HG02970 (cell line): ENCODE results near the gene OR6X1.
A peak's percentile ranks its signal among the peaks of the same experiment; 100 is the strongest.
"Not testable (repeated sequence)": the region's sequence is repeated elsewhere in the genome, so short reads cannot be mapped to it uniquely, and the experiment has no call there.

Experiments used
- ATAC-seq: cut with Tn5 transposase; IDR thresholded peaks from one replicate; pipeline ENCODE4 v1.9.1; 2021; ENCODE audit warnings: mild to moderate bottlenecking, moderate library complexity, moderate number of reproducible peaks; ENCODE audit not compliant: unreplicated experiment, low FRiP score

The OR6X1 gene

GRCh38 chr11:123755813-123756212 lies 1.5 kb upstream of the OR6X1 start:
- no peak for ATAC-seq

- ATAC-seq = no peak
Measured at GRCh38 chr11:123755344-123755743, 1.0 kb upstream of the OR6X1 start.

- no peak for ATAC-seq
Measured at GRCh38 chr11:123753110-123753509, 1.2 kb downstream of the OR6X1 start.

DNA sequence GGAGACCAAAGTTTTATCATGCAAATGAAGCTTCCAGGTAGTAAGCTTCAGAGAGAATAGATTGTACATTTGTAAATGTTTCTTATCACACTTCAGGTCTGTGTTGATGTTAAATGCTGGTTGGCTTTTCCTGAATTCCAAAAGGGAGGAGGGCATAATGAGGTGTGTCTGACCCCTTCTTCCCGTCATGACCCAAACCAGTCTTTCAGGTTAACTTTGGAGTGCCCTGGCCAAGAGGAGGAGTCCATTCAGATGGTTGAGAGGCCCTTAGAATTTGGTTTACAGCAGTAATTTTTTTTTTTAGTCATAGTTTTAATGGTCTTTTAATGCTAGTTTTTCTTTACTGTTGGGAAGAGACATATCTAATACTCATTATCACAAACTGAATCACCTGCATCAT lies 2.5 kb downstream of the OR6X1 start:
- ATAC-seq = no peak

DNA sequence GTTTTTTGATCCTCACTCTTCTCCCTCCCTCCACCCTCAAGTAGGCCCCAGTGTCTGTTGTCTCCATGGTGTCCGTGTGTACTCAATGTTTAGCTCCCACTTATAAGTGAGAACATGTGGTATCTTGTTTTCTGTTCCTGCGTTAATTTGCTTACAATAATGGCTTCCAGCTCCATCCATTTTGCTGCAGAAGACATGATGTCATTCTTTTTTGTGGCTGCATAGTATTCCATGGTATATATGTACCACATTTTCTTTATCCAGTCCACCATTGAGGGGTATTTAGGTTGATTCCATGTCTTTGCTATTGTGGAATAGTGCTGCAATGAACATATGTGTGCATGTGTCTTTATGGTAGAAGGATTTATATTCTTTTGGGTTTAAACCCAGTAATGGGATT lies 6.0 kb downstream of the OR6X1 start:
- ATAC-seq = not testable (repeated sequence)

DNA sequence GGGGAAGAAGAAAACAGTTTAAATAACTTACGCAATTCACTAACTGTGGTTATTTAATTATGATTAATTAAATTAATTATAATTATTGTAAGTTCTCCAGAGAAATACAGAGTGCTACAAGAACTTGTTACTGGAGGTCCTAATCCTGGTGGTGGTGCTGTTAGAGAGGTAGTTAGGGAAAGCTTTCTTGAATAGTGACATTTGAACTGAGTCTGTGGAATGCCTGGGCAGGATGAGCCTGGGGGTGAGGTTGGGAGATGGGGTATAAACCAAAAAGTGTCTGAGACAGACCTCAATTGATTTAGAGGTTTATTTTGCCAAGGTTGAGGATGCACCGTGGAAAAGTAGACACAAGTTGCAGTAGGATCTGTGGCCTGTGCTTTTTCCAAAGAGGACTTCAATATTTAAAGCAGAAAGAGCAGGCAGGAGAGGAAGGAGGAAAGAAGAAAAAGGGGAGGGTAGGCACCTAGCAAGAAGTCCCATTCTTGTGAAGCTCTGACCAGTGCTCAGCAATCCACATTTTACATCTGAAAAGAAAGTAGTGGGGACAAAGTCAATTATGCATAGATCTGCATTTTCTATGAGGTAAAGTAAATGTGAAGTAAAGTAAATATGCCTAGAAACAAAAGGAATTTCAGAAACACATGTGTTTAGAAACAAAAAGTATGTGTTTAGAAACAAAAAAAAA lies 8.4 kb downstream of the OR6X1 start:
- ATAC-seq = no peak

- ATAC-seq = no peak
Measured at GRCh38 chr11:123742724-123743120, 11.6 kb downstream of the OR6X1 start.

DNA sequence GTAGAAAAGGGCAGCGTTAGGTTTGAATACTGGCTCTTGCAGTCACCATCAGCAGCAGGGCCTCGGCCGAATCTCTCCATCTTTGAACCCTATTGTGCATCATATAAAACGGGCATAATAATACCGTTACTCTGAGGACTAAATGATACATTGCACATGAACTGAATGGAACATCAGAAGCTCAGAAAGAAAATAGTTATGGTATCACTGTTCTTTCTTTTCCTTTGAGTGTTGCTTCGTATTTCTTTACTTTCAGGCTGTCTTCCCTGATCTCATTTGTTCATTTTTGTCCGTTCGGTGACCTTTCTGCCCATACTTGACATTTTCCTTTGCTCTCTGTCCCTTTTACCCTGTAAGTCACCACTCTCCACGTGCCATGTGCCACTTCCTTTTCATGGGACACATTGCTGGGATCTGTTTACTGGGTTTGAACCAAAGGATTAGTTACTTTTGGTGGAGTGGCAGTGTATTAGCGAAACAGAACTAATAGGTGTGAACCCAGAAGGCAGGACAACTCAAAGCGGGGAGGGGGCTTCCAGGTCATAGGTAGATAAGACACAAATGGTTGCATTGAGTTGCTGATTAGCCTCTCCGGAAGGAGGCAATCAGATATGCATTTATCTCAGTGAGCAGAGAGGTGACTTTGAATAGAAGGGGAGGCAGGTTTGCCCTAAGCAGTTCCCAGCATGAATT lies 12.1 kb downstream of the OR6X1 start:
- ATAC-seq = no peak

DNA sequence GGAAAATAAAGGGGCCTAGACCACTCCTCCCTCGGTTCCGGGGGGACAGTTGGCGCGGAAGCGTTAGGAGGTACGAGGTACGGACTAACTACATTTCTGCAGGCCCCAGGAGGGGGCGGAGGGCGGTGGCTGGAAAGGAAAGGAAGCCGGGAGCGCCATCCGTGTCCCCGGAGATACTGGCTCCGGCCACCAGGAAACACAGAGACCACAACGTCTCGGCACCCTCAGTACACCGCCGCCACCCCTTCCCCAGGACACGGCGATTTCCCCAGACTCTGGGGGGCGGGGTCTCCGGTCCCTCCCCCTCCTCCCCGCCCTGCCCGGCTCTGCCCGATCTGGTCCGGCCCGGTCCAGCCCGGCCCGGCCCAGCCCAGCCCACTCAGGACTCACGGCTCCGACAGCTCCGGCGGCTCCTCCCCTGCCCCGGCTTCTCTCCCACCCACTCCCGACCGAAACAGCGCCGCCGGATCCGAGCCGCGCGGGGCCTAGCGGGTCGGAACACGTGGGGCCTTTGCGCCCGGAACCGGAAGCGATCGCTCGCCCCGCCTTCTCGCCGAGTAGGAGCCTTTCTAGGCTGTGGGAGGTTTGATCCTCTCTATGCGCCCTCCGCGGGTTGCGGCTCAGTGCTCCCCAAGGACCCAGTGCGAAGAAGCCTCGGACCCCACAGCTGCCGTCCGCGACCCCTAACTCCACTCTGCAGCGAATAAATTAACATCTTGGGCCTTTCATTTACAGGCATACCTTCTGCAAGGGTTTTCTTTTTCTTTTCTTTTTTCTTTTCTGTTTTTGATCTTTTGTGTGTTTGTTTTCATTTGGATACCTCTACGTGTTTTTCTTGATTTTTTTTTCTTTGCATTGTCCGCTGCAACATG lies 12.9 kb downstream of the OR6X1 start, which contains the start of gene ZNF202:
Gene ZNF202, minus strand, starts transcription at position 502 of the 872 bp plus-strand sequence. CDS start 10,772 bp downstream, outside the sequence.
- ATAC-seq = peak; percentile 100

GRCh38 chr11:123740787-123741158 lies 13.5 kb downstream of the OR6X1 start:
- no peak for ATAC-seq

DNA sequence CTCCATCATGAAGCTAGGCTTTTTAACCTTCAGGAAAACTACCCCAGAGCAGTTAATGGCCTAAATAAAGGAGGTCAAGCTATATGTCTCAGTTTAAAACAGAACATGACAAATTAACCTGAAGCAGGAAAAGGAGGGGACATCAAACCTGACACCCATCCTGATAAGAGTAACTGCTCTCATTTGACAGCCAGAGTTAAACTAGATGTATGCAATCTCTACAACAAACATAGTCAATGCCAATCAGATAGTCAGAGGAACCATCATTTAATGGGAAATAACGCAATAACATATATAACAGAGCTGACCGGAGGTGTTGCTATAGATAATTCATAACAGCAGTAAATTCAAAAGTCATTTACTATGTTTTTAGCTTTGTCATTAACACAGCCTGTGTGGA lies 15.9 kb downstream of the OR6X1 start:
- no peak for ATAC-seq

DNA sequence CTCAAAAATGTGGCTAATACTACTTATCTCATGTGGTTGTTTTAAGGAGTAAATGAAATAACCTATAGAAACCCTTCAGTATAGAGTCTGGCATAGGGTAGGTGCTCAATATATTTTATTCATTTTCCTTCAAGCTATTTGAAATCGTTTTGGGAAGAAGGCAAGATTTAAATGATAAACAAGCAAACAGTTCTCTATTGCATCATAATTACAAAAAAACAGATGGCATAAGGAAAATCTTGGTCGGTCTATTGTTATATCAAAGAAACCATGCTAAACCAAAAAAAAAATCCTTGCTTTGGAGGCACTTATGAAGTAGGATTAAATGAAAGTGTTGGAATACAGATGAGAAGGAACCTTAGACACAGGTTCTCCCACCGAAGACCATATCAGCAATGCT lies 17.5 kb downstream of the OR6X1 start:
- ATAC-seq = no peak

- no peak for ATAC-seq
Measured at GRCh38 chr11:123729602-123730001, 24.7 kb downstream of the OR6X1 start.

GRCh38 chr11:123725995-123726655 lies 28.2 kb downstream of the OR6X1 start:
- ATAC-seq = no peak

DNA sequence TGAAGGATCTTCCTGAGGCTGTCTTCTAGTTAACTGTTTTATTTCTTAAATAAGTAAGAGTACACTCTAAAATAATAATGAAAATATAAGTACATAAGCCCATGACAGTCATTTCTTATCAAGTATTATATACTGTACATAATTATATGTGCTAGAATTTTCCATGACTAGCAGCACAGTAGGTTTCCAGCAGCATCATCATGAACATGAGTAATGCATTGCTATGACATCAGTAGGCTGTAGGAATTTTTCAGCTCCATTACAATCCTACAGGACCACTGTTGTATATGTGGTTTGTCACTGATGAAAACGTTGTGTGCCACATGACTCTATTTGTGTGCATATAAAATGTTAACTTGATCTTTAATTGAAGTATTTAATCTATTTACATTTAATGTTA lies 34.9 kb downstream of the OR6X1 start:
- no peak for ATAC-seq

DNA sequence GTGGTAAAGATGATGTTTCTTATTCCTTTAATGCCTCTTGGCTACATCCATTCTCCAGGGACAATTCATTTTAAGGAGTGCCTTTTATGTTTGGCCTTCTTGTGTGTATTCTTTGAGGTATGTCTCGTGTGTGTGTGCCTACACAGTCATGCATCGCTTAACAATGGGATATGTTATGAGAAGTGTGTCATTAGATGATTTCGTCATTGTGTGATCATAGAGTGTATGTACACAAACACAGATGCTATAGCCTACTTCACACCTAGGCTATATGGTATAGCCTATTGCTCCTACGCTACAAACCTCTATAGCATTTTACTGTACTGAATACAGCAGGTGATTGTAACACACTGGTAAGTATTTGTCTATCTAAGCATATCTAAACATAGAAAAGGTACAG lies 35.8 kb downstream of the OR6X1 start:
- no peak for ATAC-seq

GRCh38 chr11:123718063-123718462 lies 36.3 kb downstream of the OR6X1 start:
- ATAC-seq = no peak

DNA sequence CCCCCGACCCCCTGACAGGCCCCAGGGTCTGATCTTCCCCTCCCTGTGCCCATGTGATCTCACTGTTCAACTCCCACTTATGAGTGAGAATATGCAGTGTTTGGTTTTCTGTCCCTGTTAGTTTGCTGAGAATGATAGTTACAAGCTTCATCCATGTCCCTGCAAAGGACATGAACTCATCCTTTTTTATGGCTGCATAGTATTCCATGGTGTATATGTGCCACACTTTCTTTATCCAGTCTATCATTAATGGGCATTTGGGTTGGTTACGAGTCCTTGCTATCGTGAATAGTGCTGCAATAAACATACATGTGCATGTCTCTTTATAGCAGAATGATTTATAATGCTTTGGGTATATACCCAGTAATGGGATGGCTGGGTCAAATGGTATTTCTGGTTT lies 41.7 kb downstream of the OR6X1 start:
- not testable (repeated sequence) for ATAC-seq

- ATAC-seq = no peak
Measured at GRCh38 chr11:123707606-123708205, 46.6 kb downstream of the OR6X1 start.

GRCh38 chr11:123707206-123707605 lies 47.1 kb downstream of the OR6X1 start:
- no peak for ATAC-seq
